ENCODE data around the gene PKD1. TPM values are rescaled to one million over a fixed set of nuclear protein-coding genes. Genes with fewer than 3 reads are reported as not detected.
"Not testable (repeated sequence)": the region's sequence is repeated elsewhere in the genome, so short reads cannot be mapped to it uniquely, and the experiment has no call there.

Gene PKD1
- total RNA-seq, 1 experiment from 2014 or later, result 137 TPM

DNA sequence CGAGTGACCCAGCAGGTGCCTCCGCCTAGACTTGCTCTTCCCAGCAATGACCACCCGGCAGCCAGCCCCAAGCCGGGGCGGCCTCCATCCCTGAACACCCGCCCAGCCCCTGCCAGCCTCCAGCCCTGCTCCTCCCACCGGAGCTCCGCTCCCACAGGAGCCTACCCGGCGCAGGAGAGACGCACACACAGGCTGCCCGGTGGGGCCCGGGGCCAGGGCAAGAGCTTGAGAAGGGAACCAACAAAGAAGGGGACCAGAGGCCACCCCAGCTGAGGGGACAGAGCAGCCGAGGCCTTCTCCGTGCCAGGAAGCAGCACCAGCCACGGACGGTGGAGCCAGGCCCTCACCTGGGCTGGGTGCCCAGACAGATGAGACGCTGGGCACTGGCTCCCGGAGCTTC lies 13.8 kb downstream of the PKD1 start:
- H2AFZ ChIP-seq (ENCODE audit: low read depth, low read length, poor library complexity, severe bottlenecking), result no peak overlapping the region
- H3K27me3 ChIP-seq (ENCODE audit: insufficient read depth, low read length), result no peaks in the 10 kb centered on the region
- no peak overlapping the region for H3K27ac ChIP-seq (ENCODE audit: low read depth, low read length)
- DNase-seq (ENCODE audit: low read depth, low spot score) (no peak), ATAC-seq (peak; percentile 30)
- no TSS peak for BruUV-seq (replicated peaks)
- RAD21 ChIA-PET (ENCODE audit: low non-redundant PET in 1 of 2, low total read pairs in 2 of 2, uncharacterized antibody in 2 of 2, unreplicated experiment in 2 of 2), result no interaction called here
- POLR2A ChIA-PET, result no interaction called here
- H3K4me1 ChIP-seq (ENCODE audit: control insufficient read depth in 1 of 2, insufficient read depth in 2 of 2, low read length in 2 of 2), result no peaks in the 10 kb centered on the region
- H3K9me2 ChIP-seq (ENCODE audit: insufficient read depth), result no peaks in the 10 kb centered on the region
- TF ChIP-seq SRF (IDR thresholded peaks at IDR 0.05; ENCODE audit: low read depth), result no peak
- no peak for TF ChIP-seq ZNF274 (IDR thresholded peaks at IDR 0.05; ENCODE audit: low read depth, low read length)
- TF ChIP-seq, protein P1, sequence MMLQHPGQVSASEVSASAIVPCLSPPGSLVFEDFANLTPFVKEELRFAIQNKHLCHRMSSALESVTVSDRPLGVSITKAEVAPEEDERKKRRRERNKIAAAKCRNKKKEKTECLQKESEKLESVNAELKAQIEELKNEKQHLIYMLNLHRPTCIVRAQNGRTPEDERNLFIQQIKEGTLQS (IDR thresholded peaks at IDR 0.05), result no peak
- TF ChIP-seq, protein P2, sequence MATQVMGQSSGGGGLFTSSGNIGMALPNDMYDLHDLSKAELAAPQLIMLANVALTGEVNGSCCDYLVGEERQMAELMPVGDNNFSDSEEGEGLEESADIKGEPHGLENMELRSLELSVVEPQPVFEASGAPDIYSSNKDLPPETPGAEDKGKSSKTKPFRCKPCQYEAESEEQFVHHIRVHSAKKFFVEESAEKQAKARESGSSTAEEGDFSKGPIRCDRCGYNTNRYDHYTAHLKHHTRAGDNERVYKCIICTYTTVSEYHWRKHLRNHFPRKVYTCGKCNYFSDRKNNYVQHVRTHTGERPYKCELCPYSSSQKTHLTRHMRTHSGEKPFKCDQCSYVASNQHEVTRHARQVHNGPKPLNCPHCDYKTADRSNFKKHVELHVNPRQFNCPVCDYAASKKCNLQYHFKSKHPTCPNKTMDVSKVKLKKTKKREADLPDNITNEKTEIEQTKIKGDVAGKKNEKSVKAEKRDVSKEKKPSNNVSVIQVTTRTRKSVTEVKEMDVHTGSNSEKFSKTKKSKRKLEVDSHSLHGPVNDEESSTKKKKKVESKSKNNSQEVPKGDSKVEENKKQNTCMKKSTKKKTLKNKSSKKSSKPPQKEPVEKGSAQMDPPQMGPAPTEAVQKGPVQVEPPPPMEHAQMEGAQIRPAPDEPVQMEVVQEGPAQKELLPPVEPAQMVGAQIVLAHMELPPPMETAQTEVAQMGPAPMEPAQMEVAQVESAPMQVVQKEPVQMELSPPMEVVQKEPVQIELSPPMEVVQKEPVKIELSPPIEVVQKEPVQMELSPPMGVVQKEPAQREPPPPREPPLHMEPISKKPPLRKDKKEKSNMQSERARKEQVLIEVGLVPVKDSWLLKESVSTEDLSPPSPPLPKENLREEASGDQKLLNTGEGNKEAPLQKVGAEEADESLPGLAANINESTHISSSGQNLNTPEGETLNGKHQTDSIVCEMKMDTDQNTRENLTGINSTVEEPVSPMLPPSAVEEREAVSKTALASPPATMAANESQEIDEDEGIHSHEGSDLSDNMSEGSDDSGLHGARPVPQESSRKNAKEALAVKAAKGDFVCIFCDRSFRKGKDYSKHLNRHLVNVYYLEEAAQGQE (IDR thresholded peaks at IDR 0.05; ENCODE audit: low read depth), result no peak
- no peak for TF ChIP-seq SIN3A (IDR thresholded peaks at IDR 0.05; ENCODE audit: low read depth)
- TF ChIP-seq EGR1 (IDR thresholded peaks at IDR 0.05; ENCODE audit: low read depth), result no peak
- no peak for TF ChIP-seq ELF1 (IDR thresholded peaks at IDR 0.05; ENCODE audit: borderline replicate concordance, low read depth)
- no peak for TF ChIP-seq CTCF (IDR thresholded peaks at IDR 0.05 in 2 of 3, conservative IDR thresholded peaks at IDR 0.05 in 1 of 3; ENCODE audit: borderline replicate concordance in 1 of 3, insufficient read depth in 1 of 3, low read depth in 2 of 3, low read length in 2 of 3)
- no peak for TF ChIP-seq TCF7L2 (IDR thresholded peaks at IDR 0.05; ENCODE audit: borderline replicate concordance, extremely low read depth, insufficient read depth, insufficient read length)
- no peak overlapping the region for H3K9ac ChIP-seq (ENCODE audit: low read length)
- no peak overlapping the region for H3K4me2 ChIP-seq (ENCODE audit: low read length)
- H3K36me3 ChIP-seq (ENCODE audit: control insufficient read depth in 1 of 2, insufficient read depth in 2 of 2, low read length in 2 of 2), result no peaks in the 10 kb centered on the region
- intact Hi-C loops (cut with micrococcal nuclease), result no loop called here
- no peak overlapping the region for H3K4me3 ChIP-seq (replicated peaks in 1 of 2; ENCODE audit: low read depth in 1 of 2, low read length in 2 of 2)
- CTCF ChIA-PET, result no interaction called here
- no peaks in the 10 kb centered on the region for H3K9me3 ChIP-seq (ENCODE audit: control insufficient read depth in 1 of 2, insufficient read depth in 1 of 2, low read depth in 1 of 2, low read length in 2 of 2)
- H3K79me2 ChIP-seq (ENCODE audit: insufficient read depth, low read length), result peaks cover 33% of the 10 kb centered on the region; the same call in 1 of the 2 replicates
- H4K20me1 ChIP-seq (ENCODE audit: insufficient read depth), result no peaks in the 10 kb centered on the region

DNA sequence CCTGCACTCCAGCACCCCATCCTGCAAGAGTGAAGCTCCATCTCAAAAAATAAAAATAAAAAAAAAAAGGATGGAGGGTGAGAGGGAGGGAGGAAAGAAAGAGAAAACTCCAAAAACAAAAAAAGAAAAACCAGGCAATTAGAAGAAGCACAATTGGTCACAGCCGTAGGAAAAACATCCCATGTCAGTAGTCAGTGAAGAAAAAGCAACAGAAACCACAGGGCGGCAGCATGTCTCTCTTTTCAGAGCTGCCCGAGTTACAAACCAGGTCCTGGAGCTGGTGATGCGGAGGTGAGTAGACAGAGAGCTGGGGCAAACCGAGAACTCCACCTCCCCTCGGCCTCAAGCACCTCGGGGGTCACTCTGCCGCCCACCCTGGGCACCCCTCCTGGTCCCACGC lies 14.4 kb downstream of the PKD1 start:
- H3K9ac ChIP-seq (ENCODE audit: low read length); POLR2A ChIA-PET; H4K20me1 ChIP-seq (ENCODE audit: insufficient read depth); H3K4me2 ChIP-seq (ENCODE audit: low read length); H3K36me3 ChIP-seq (ENCODE audit: control insufficient read depth in 1 of 2, insufficient read depth in 2 of 2, low read length in 2 of 2); H3K4me1 ChIP-seq (ENCODE audit: control insufficient read depth in 1 of 2, insufficient read depth in 2 of 2, low read length in 2 of 2); CTCF ChIA-PET; H3K27me3 ChIP-seq (ENCODE audit: insufficient read depth, low read length); RAD21 ChIA-PET (ENCODE audit: low non-redundant PET in 1 of 2, low total read pairs in 2 of 2, uncharacterized antibody in 2 of 2, unreplicated experiment in 2 of 2); H3K4me3 ChIP-seq (replicated peaks in 1 of 2; ENCODE audit: low read depth in 1 of 2, low read length in 2 of 2); H3K9me3 ChIP-seq (ENCODE audit: control insufficient read depth in 1 of 2, insufficient read depth in 1 of 2, low read depth in 1 of 2, low read length in 2 of 2); intact Hi-C loops (cut with micrococcal nuclease); H3K27ac ChIP-seq (ENCODE audit: low read depth, low read length); H2AFZ ChIP-seq (ENCODE audit: low read depth, low read length, poor library complexity, severe bottlenecking); BruUV-seq (replicated peaks); H3K9me2 ChIP-seq (ENCODE audit: insufficient read depth); DNase-seq (ENCODE audit: low read depth, low spot score): not testable (repeated sequence)
- H3K79me2 ChIP-seq (ENCODE audit: insufficient read depth, low read length), result peaks cover 27% of the 10 kb centered on the region; the same call in 1 of the 2 replicates
- peak; percentile 42 for ATAC-seq

All from HCT116 (cell line).